HepG2 (cell line): ENCODE data around the gene TBXA2R. TPM values are rescaled to one million over a fixed set of nuclear protein-coding genes. Genes with fewer than 3 reads are reported as not detected.

Experiments
- ARID3A ChIP-seq: IDR thresholded peaks from 2 replicates; pipeline ENCODE4 v1.6.1; 2012; ENCODE audit warnings: low read depth, low read length, improper control_type of control experiment
- ESRRA ChIP-seq: sonication (generic); formaldehyde crosslinking; IDR thresholded peaks from 2 replicates; pipeline ENCODE4 v1.5.1; 2020; ENCODE audit warnings: mild to moderate bottlenecking, low read depth, missing genetic modification reagents
- HOXA9 ChIP-seq: sonication (generic); formaldehyde crosslinking; IDR thresholded peaks from 2 replicates; pipeline ENCODE4 v1.8.1; 2022; ENCODE audit warnings: missing genetic modification reagents, mild to moderate bottlenecking, moderate library complexity, borderline replicate concordance
- ISL2 ChIP-seq: sonication (generic); formaldehyde crosslinking; IDR thresholded peaks from 2 replicates; pipeline ENCODE4 v1.5.0; 2020; ENCODE audit warnings: missing genetic modification reagents
- JUND ChIP-seq: sonication (generic); formaldehyde crosslinking; IDR thresholded peaks from 2 replicates; pipeline ENCODE4 v1.8.0; 2022; ENCODE audit warnings: mild to moderate bottlenecking, missing genetic modification reagents
- KLF13 ChIP-seq: sonication (generic); formaldehyde crosslinking; IDR thresholded peaks from 2 replicates; pipeline ENCODE4 v1.4.0; 2020; ENCODE audit warnings: mild to moderate bottlenecking, missing genetic modification reagents
- KLF16 ChIP-seq, 2 experiments: sonication (generic) in 1 of 2; formaldehyde crosslinking in 1 of 2; IDR thresholded peaks; 2 replicates each; pipeline versions ENCODE4 v1.6.1 to v1.8.0; 2016 to 2023; ENCODE audit warnings: missing genetic modification reagents in 2 of 2, missing compliant biosample characterization in 1 of 2
- NR2F6 ChIP-seq, 2 experiments: IDR thresholded peaks; 2 replicates each; pipeline ENCODE4 v1.6.1; 2016; ENCODE audit warnings: antibody characterized with exemption in 1 of 2, mild to moderate bottlenecking in 1 of 2
- RARG ChIP-seq: sonication (generic); formaldehyde crosslinking; IDR thresholded peaks from 2 replicates; pipeline ENCODE4 v1.4.0; 2020; ENCODE audit warnings: low read depth, mild to moderate bottlenecking, missing genetic modification reagents
- STAG1 ChIP-seq: sonication (generic); formaldehyde crosslinking; IDR thresholded peaks from 2 replicates; pipeline ENCODE4 v1.4.0; 2020; ENCODE audit warnings: missing genetic modification reagents
- TCF7L2 ChIP-seq: IDR thresholded peaks from 2 replicates; pipeline ENCODE4 v1.6.1; 2011; ENCODE audit warnings: mild to moderate bottlenecking, low read depth, low read length, moderate library complexity
- TMF1 ChIP-seq: sonication (generic); formaldehyde crosslinking; IDR thresholded peaks from 2 replicates; pipeline ENCODE4 v1.8.1; 2022; ENCODE audit warnings: low read depth, missing genetic modification reagents
- ZBTB21 ChIP-seq: sonication (generic); formaldehyde crosslinking; IDR thresholded peaks from 2 replicates; pipeline ENCODE4 v1.4.0; 2020; ENCODE audit warnings: missing genetic modification reagents
- ZFX ChIP-seq: sonication (generic); formaldehyde crosslinking; IDR thresholded peaks from 2 replicates; pipeline ENCODE4 v1.4.0; 2020; ENCODE audit warnings: mild to moderate bottlenecking, low read depth, missing genetic modification reagents, moderate library complexity
- ZNF260 ChIP-seq: sonication (generic); formaldehyde crosslinking; IDR thresholded peaks from 2 replicates; pipeline ENCODE4 v1.4.0; 2020; ENCODE audit warnings: missing genetic modification reagents, low read depth, mild to moderate bottlenecking, borderline replicate concordance
- ZNF639 ChIP-seq: conservative IDR thresholded peaks from 2 replicates; pipeline ENCODE4 v1.6.1; 2018; ENCODE audit warnings: missing genetic modification reagents
- ZNF766 ChIP-seq: sonication (generic); formaldehyde crosslinking; IDR thresholded peaks from 2 replicates; pipeline ENCODE4 v1.5.0; 2020; ENCODE audit warnings: missing genetic modification reagents, borderline replicate concordance
- ZNF776 ChIP-seq: sonication (generic); formaldehyde crosslinking; IDR thresholded peaks from 2 replicates; pipeline ENCODE4 v1.4.0; 2020; ENCODE audit warnings: mild to moderate bottlenecking, missing genetic modification reagents
- polyA plus RNA-seq, 8 experiments: library from polyadenylated mRNA; depleted of rRNA in 3 of 8; stranded (reverse) in 7 of 8; unstranded in 1 of 8; fragments of >200 nt; fragmentation: Illumina TruSeq in 4 of 8; extraction: Trizol in 4 of 8; gene quantifications; 2 replicates each; pipeline versions ENCODE4 v1.2.1 to v1.2.3, GENCODE V29; 2011 to 2016; ENCODE audit warnings: low read depth in 4 of 8, missing spikeins in 1 of 8, mixed read lengths in 1 of 8; ENCODE audit not compliant: insufficient read depth in 1 of 8
- total RNA-seq, 5 experiments: library from RNA; depleted of rRNA; stranded (reverse); fragments of >200 nt; fragmentation: Illumina TruSeq; extraction: Trizol; gene quantifications; 2 replicates each; pipeline ENCODE4 v1.2.3, GENCODE V29; 2016; ENCODE audit warnings: low read depth in 1 of 5
- TF ChIP-seq, protein P1 (sequence below): sonication (generic); formaldehyde crosslinking; IDR thresholded peaks from 2 replicates; pipeline ENCODE4 v1.4.0; 2020; ENCODE audit warnings: mild to moderate bottlenecking, missing genetic modification reagents
- TF ChIP-seq, protein P2 (sequence below): IDR thresholded peaks from 2 replicates; pipeline ENCODE4 v1.6.1; 2016; ENCODE audit warnings: missing compliant biosample characterization, missing genetic modification reagents, borderline replicate concordance
- TF ChIP-seq, protein P3 (sequence below): IDR thresholded peaks from 2 replicates; pipeline ENCODE4 v1.6.1; 2016; ENCODE audit warnings: low read depth

TBXA2R gene
- total and polyA plus RNA-seq, 2 of the 13 experiments (the other 11 are each of a cell fraction or from before 2014, with no cell fraction given): 0.09 TPM; not detected in 1

GRCh38 chr19:3618144-3618810, 11.6 kb upstream of the TBXA2R start (continued):
- TF ChIP-seq ZNF639: no peak
- TF ChIP-seq TMF1 (CRISPR knock-in tag): no peak
- TF ChIP-seq KLF16 (CRISPR knock-in tag; IDR thresholded peaks at IDR 0.05): no peak
- TF ChIP-seq ARID3A: no peak
- TF ChIP-seq ZNF766 (CRISPR knock-in tag): no peak
- TF ChIP-seq TCF7L2: no peak
- TF ChIP-seq JUND (CRISPR knock-in tag): no peak
- no peak for TF ChIP-seq KLF13
- no peak for TF ChIP-seq HOXA9 (CRISPR knock-in tag)
- no peak for TF ChIP-seq ZNF776
- no peak for TF ChIP-seq ISL2 (CRISPR knock-in tag)
- no peak for TF ChIP-seq ZNF260 (CRISPR knock-in tag)
- TF ChIP-seq, protein P1, sequence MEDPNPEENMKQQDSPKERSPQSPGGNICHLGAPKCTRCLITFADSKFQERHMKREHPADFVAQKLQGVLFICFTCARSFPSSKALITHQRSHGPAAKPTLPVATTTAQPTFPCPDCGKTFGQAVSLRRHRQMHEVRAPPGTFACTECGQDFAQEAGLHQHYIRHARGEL (CRISPR knock-in tag): 0 out of 2 replicates have a peak, but pooled peaks have one; percentile 44
- no peak for TF ChIP-seq RARG
- TF ChIP-seq NR2F6 (IDR thresholded peaks at IDR 0.05): no peak
- no peak for TF ChIP-seq NR2F6 (CRISPR knock-in tag; IDR thresholded peaks at IDR 0.05)
- 0 out of 2 replicates have a peak, but pooled peaks have one; percentile 33 for TF ChIP-seq ZFX (CRISPR knock-in tag)
- TF ChIP-seq, protein P2, sequence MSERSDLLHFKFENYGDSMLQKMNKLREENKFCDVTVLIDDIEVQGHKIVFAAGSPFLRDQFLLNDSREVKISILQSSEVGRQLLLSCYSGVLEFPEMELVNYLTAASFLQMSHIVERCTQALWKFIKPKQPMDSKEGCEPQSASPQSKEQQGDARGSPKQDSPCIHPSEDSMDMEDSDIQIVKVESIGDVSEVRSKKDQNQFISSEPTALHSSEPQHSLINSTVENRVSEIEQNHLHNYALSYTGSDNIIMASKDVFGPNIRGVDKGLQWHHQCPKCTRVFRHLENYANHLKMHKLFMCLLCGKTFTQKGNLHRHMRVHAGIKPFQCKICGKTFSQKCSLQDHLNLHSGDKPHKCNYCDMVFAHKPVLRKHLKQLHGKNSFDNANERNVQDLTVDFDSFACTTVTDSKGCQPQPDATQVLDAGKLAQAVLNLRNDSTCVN (CRISPR knock-in tag): no peak
- TF ChIP-seq STAG1 (CRISPR knock-in tag): peak; percentile 61
- no peak for TF ChIP-seq ESRRA (CRISPR knock-in tag)
- no peak for TF ChIP-seq ZBTB21
- TF ChIP-seq, protein P3, sequence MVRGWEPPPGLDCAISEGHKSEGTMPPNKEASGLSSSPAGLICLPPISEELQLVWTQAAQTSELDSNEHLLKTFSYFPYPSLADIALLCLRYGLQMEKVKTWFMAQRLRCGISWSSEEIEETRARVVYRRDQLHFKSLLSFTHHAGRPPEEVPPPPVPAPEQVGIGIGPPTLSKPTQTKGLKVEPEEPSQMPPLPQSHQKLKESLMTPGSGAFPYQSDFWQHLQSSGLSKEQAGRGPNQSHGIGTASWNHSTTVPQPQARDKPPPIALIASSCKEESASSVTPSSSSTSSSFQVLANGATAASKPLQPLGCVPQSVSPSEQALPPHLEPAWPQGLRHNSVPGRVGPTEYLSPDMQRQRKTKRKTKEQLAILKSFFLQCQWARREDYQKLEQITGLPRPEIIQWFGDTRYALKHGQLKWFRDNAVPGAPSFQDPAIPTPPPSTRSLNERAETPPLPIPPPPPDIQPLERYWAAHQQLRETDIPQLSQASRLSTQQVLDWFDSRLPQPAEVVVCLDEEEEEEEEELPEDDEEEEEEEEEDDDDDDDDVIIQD: no peak
